ENCODE measurements around the gene MAP3K2.

Gene MAP3K2, protein sequence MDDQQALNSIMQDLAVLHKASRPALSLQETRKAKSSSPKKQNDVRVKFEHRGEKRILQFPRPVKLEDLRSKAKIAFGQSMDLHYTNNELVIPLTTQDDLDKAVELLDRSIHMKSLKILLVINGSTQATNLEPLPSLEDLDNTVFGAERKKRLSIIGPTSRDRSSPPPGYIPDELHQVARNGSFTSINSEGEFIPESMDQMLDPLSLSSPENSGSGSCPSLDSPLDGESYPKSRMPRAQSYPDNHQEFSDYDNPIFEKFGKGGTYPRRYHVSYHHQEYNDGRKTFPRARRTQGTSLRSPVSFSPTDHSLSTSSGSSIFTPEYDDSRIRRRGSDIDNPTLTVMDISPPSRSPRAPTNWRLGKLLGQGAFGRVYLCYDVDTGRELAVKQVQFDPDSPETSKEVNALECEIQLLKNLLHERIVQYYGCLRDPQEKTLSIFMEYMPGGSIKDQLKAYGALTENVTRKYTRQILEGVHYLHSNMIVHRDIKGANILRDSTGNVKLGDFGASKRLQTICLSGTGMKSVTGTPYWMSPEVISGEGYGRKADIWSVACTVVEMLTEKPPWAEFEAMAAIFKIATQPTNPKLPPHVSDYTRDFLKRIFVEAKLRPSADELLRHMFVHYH

GRCh38 chr2:127387655-127388422, at the start of gene MAP3K2:
TSS of gene MAP3K2 (minus strand) at chr2:127387975. CDS start at chr2:127343129, 44,846 bp downstream.
- peak; percentile 80 for DNase-seq (ENCODE audit: extremely low read depth, low read depth)
- no peak for TF ChIP-seq CTCF (IDR thresholded peaks at IDR 0.05; ENCODE audit: low read depth, low read length)

GRCh38 chr2:127437056-127437455, 49.3 kb upstream of the MAP3K2 start:
- no peak for TF ChIP-seq CTCF (IDR thresholded peaks at IDR 0.05; ENCODE audit: low read depth, low read length)
- DNase-seq (ENCODE audit: extremely low read depth, low read depth), result no peak

DNA sequence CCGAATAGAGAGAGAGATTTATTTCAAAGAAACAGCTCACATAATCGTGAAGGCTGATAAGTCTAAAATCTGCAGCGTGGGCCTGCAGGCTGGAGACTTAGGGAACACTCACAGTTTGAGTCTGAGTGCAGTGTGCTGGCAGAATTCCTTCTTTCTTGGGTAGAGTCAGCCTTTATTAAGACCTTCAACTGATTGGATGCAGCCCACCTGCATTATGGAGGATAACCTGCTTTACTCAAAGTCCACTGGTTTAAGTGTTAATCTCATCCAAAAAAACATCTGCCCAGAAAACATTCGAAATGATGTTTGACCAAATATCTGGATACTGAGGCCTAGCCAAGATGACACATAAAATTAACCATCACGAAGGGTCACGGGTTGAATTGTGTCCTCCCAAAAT, 46.7 kb upstream of the MAP3K2 start:
- DNase-seq (ENCODE audit: extremely low read depth, low read depth), result no peak
- no peak for TF ChIP-seq CTCF (IDR thresholded peaks at IDR 0.05; ENCODE audit: low read depth, low read length)

DNA sequence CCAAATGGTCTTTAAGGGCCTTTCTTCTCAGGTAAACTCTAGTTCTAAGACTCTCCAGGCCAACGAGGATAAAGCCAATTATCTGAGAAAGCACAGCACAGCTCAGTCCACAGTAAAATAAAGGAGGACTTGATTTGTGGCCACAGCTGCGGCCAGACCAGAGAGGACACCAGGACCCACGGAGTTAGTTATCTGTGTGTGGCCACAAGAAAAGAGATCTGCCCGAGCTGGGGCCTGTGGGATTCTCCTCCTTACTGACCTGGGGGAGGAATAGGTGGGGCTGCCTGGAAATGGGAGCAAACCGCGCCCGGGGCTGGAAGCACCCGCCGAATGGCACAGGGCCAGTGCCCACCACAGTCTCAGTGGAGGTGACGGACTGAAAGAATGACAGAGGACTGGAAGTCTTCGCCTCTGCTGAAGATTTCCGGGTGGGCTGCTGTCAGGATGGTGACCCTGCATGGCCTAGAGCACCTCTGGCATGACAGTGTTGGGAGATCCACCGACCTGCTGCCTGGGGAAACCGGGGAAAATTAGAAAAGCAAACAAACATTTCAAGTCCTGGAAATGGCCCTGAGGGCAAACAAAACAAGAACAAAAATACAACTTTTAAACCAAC, 43.7 kb upstream of the MAP3K2 start:
- DNase-seq (ENCODE audit: extremely low read depth, low read depth), result no peak
- no peak for TF ChIP-seq CTCF (IDR thresholded peaks at IDR 0.05; ENCODE audit: low read depth, low read length)

GRCh38 chr2:127429844-127430425, 42.2 kb upstream of the MAP3K2 start:
- DNase-seq (ENCODE audit: extremely low read depth, low read depth), result no peak
- TF ChIP-seq CTCF (IDR thresholded peaks at IDR 0.05; ENCODE audit: low read depth, low read length), result no peak

DNA sequence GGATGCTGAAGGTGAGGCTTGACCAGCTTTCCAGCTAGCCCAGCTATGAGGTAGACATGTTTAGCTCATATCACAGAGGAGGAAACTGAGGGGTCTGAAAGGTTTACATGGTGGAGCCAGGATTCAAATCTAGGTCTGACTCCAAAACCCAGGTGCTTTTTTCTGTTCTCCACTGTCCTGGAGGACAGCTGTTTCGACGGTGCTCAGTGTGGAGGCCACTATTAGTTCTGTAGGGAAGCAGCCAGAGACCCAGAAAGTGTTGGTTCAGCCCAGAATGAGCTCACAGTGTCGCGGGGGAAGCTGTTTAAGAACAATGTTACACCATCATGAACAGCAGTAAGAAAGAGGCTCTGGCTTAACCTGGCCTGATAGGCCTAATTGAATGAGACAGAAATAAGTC, 41.5 kb upstream of the MAP3K2 start:
- no peak for DNase-seq (ENCODE audit: extremely low read depth, low read depth)
- TF ChIP-seq CTCF (IDR thresholded peaks at IDR 0.05; ENCODE audit: low read depth, low read length), result no peak
